SU-DHL-6 (cell line): ENCODE data around the gene PRODH2.

Experiments
- H2AFZ ChIP-seq: fragments of 200-600 bp; sonication (generic); 2 replicates; pipeline ENCODE4 v1.6.1; 2014; ENCODE audit warnings: low read depth, mild to moderate bottlenecking, moderate library complexity, mixed read lengths, antibody characterized with exemption, low read length; ENCODE audit not compliant: severe bottlenecking
- H3F3A ChIP-seq: fragments of 200-600 bp; shearing (Covaris generic); 2 replicates; pipeline ENCODE4 v1.6.0; 2016; ENCODE audit warnings: antibody characterized with exemption, mild to moderate bottlenecking; ENCODE audit not compliant: insufficient read depth
- H3K27ac ChIP-seq: fragments of 200-600 bp; sonication (generic); 2 replicates; pipeline ENCODE4 v1.5.1; 2016; ENCODE audit warnings: low read depth, mild to moderate bottlenecking, low read length, moderate library complexity, mixed read lengths
- H3K27me3 ChIP-seq: fragments of 200-600 bp; sonication (generic), shearing (Covaris generic); 2 replicates; pipeline ENCODE4 v1.6.0; 2014; ENCODE audit warnings: mild to moderate bottlenecking, low read length
- H3K36me3 ChIP-seq: fragments of 200-600 bp; sonication (generic); 2 replicates; pipeline ENCODE4 v1.6.1; 2014; ENCODE audit warnings: mild to moderate bottlenecking, low read length, mixed read lengths
- H3K4me2 ChIP-seq: fragments of 300-600, 200-600 bp; shearing (Covaris generic), sonication (generic); 2 replicates; pipeline ENCODE4 v1.6.0; 2014; ENCODE audit warnings: low read length, low read depth, mild to moderate bottlenecking; ENCODE audit not compliant: poor library complexity, severe bottlenecking
- H3K4me3 ChIP-seq: fragments of 200-600 bp; sonication (generic); 2 replicates; pipeline ENCODE4 v1.5.1; 2014; ENCODE audit warnings: antibody characterized with exemption, low read length, mild to moderate bottlenecking, mixed read lengths; ENCODE audit not compliant: insufficient read depth, poor library complexity, severe bottlenecking
- H3K79me2 ChIP-seq: fragments of 200-600 bp; sonication (generic); 2 replicates; pipeline ENCODE4 v1.6.1; 2014; ENCODE audit warnings: mild to moderate bottlenecking, low read length, moderate library complexity; ENCODE audit not compliant: insufficient read depth
- H3K9ac ChIP-seq: fragments of 200-600 bp; sonication (generic); 2 replicates; pipeline ENCODE4 v1.7.0; 2014; ENCODE audit warnings: mild to moderate bottlenecking, low read length
- H3K9me2 ChIP-seq: fragments of 200-600 bp; sonication (generic); replicated peaks from 2 replicates; pipeline ENCODE4 v1.6.1; 2014; ENCODE audit warnings: low read length; ENCODE audit not compliant: insufficient read depth
- H3K9me3 ChIP-seq: fragments of 200-600 bp; sonication (generic); 2 replicates; pipeline ENCODE4 v1.6.1; 2014; ENCODE audit warnings: low read length, mixed read lengths; ENCODE audit not compliant: insufficient read depth
- H4K20me1 ChIP-seq: fragments of 200-600 bp; sonication (generic); 2 replicates; pipeline ENCODE4 v1.6.1; 2014; ENCODE audit warnings: low read depth, mild to moderate bottlenecking, antibody characterized with exemption, low read length, moderate library complexity, mixed read lengths
- CTCF ChIP-seq: fragments of 200-600 bp; sonication (generic); IDR thresholded peaks from one replicate; pipeline ENCODE4 v1.5.1; 2017; ENCODE audit warnings: antibody characterized with exemption, mild to moderate bottlenecking, low read length, moderate library complexity; ENCODE audit not compliant: insufficient read depth, poor library complexity, severe bottlenecking
- EZH2phosphoT487 ChIP-seq: fragments of 200-600 bp; sonication (generic), shearing (Covaris generic); conservative IDR thresholded peaks from 2 replicates; pipeline ENCODE4 v1.6.1; 2018; ENCODE audit warnings: mild to moderate bottlenecking, antibody characterized with exemption, low read length, moderate library complexity, mixed read lengths

PRODH2 gene

GRCh38 chr19:35783469-35784434, 28.9 kb downstream of the PRODH2 start:
- H3K4me2 ChIP-seq: no peak overlapping the region
- no peaks in the 10 kb centered on the region for H3K79me2 ChIP-seq
- no peaks in the 10 kb centered on the region for H3K9me3 ChIP-seq
- H3K9me2 ChIP-seq: no peaks in the 10 kb centered on the region
- H3K27ac ChIP-seq: no peak overlapping the region
- no peak overlapping the region for H2AFZ ChIP-seq
- no peaks in the 10 kb centered on the region for H3K36me3 ChIP-seq
- no peaks in the 10 kb centered on the region for H4K20me1 ChIP-seq
- H3K9ac ChIP-seq: no peak overlapping the region
- no peaks in the 10 kb centered on the region for H3F3A ChIP-seq
- H3K4me3 ChIP-seq: no peak overlapping the region
- TF ChIP-seq EZH2phosphoT487 (no peak), CTCF (no peak)
- H3K27me3 ChIP-seq: no peaks in the 10 kb centered on the region

- H4K20me1 ChIP-seq: no peaks in the 10 kb centered on the region
- no peak overlapping the region for H3K4me2 ChIP-seq
- no peak overlapping the region for H3K9ac ChIP-seq
- H3K79me2 ChIP-seq: no peaks in the 10 kb centered on the region
- H3K9me3 ChIP-seq: no peaks in the 10 kb centered on the region
- H3K27ac ChIP-seq: no peak overlapping the region
- TF ChIP-seq CTCF: no peak
- no peak for TF ChIP-seq EZH2phosphoT487
- H3K27me3 ChIP-seq: no peaks in the 10 kb centered on the region
- no peaks in the 10 kb centered on the region for H3F3A ChIP-seq
- no peak overlapping the region for H3K4me3 ChIP-seq
- no peaks in the 10 kb centered on the region for H3K36me3 ChIP-seq
- H3K9me2 ChIP-seq: no peaks in the 10 kb centered on the region
- H2AFZ ChIP-seq: no peak overlapping the region
Observed at GRCh38 chr19:35782589-35782988, 30.1 kb downstream of the PRODH2 start.

- Histone ChIP-seq H3K4me2 (no peak overlapping the region), H4K20me1 (no peaks in the 10 kb centered on the region), H3K9me3 (no peaks in the 10 kb centered on the region), H3K79me2 (no peaks in the 10 kb centered on the region; the same call in 1 of the 2 replicates), H2AFZ (no peak overlapping the region), H3K27me3 (no peaks in the 10 kb centered on the region), H3K4me3 (no peak overlapping the region), H3K9ac (no peak overlapping the region), H3F3A (no peaks in the 10 kb centered on the region), H3K27ac (no peak overlapping the region), H3K36me3 (no peaks in the 10 kb centered on the region), H3K9me2 (no peaks in the 10 kb centered on the region)
- TF ChIP-seq CTCF: no peak
Observed at GRCh38 chr19:35781650-35782049, 31.0 kb downstream of the PRODH2 start.
